GM12878 (cell line): Measurements from ENCODE around the gene SAPCD2. TPM values are rescaled to one million over a fixed set of nuclear protein-coding genes. Genes with fewer than 3 reads are reported as not detected.

Source experiments
- ASH2L ChIP-seq: fragments of 300-600, 200-600 bp; sonication (generic); IDR thresholded peaks from 2 replicates; pipeline ENCODE4 v1.6.1; 2017; ENCODE audit warnings: low read depth, mild to moderate bottlenecking, borderline replicate concordance
- BRCA1 ChIP-seq: IDR thresholded peaks from 2 replicates; pipeline ENCODE4 v1.6.1; 2011; ENCODE audit warnings: low read depth, low read length, improper control_type of control experiment
- CEBPB ChIP-seq, 2 experiments: fragments of 150-350 bp in 1 of 2; IDR thresholded peaks; 2 replicates each; pipeline ENCODE4 v1.6.1; 2012 to 2014; ENCODE audit warnings: low read depth in 2 of 2, low read length in 2 of 2, borderline replicate concordance in 1 of 2, inconsistent platforms in 1 of 2
- DPF2 ChIP-seq: fragments of 450-650 bp; IDR thresholded peaks from 2 replicates; pipeline ENCODE4 v1.6.1; 2017; ENCODE audit warnings: mild to moderate bottlenecking
- IKZF1 ChIP-seq: fragments of 450-650 bp; conservative IDR thresholded peaks from 2 replicates; pipeline ENCODE4 v1.6.1; 2017; ENCODE audit warnings: antibody characterized with exemption, mild to moderate bottlenecking
- IKZF2 ChIP-seq, 2 experiments: fragments of 450-650 bp; IDR thresholded peaks; 2 replicates each; pipeline ENCODE4 v1.6.1; 2017; ENCODE audit warnings: mild to moderate bottlenecking in 2 of 2, moderate library complexity in 2 of 2
- IRF4 ChIP-seq: IDR thresholded peaks from 2 replicates; pipeline ENCODE4 v1.6.1; 2011; ENCODE audit warnings: low read depth, low read length
- MEF2B ChIP-seq: fragments of 450-650 bp; IDR thresholded peaks from 2 replicates; pipeline ENCODE4 v1.6.1; 2018; ENCODE audit warnings: mild to moderate bottlenecking, moderate library complexity; ENCODE audit not compliant: partially characterized antibody, poor library complexity, severe bottlenecking
- NBN ChIP-seq: fragments of 450-650 bp; IDR thresholded peaks from 2 replicates; pipeline ENCODE4 v1.6.1; 2016
- RCOR1 ChIP-seq: conservative IDR thresholded peaks from 2 replicates; pipeline ENCODE4 v1.6.1; 2012; ENCODE audit warnings: low read depth, low read length, improper control_type of control experiment
- RFX5 ChIP-seq: IDR thresholded peaks from 2 replicates; pipeline ENCODE4 v1.6.1; 2011; ENCODE audit warnings: low read depth, low read length, improper control_type of control experiment
- SIX5 ChIP-seq: IDR thresholded peaks from 2 replicates; pipeline ENCODE4 v1.6.1; 2011; ENCODE audit warnings: mild to moderate bottlenecking, low read depth, low read length, moderate library complexity; ENCODE audit not compliant: severe bottlenecking
- SMAD1 ChIP-seq: fragments of 450-650 bp; IDR thresholded peaks from 2 replicates; pipeline ENCODE4 v1.6.1; 2018; ENCODE audit warnings: mild to moderate bottlenecking, low read depth; ENCODE audit not compliant: partially characterized antibody
- SMAD5 ChIP-seq: IDR thresholded peaks from 2 replicates; pipeline ENCODE4 v1.6.1; 2016; ENCODE audit warnings: antibody characterized with exemption, low read depth
- SMC3 ChIP-seq: IDR thresholded peaks from 2 replicates; pipeline ENCODE4 v1.6.1; 2011; ENCODE audit warnings: low read length, improper control_type of control experiment, borderline replicate concordance
- SPI1 ChIP-seq: IDR thresholded peaks from 2 replicates; pipeline ENCODE4 v1.6.1; 2011; ENCODE audit warnings: low read depth, mild to moderate bottlenecking, low read length, moderate library complexity, borderline replicate concordance; ENCODE audit not compliant: insufficient read depth
- TBL1XR1 ChIP-seq: IDR thresholded peaks from 2 replicates; pipeline ENCODE4 v1.6.1; 2012; ENCODE audit warnings: low read depth, low read length, improper control_type of control experiment
- TCF3 ChIP-seq: IDR thresholded peaks from 2 replicates; pipeline ENCODE4 v1.6.1; 2012; ENCODE audit warnings: low read depth, mild to moderate bottlenecking, low read length, borderline replicate concordance; ENCODE audit not compliant: insufficient read depth
- WRNIP1 ChIP-seq: IDR thresholded peaks from 2 replicates; pipeline ENCODE4 v1.6.1; 2011; ENCODE audit warnings: low read depth, low read length, improper control_type of control experiment, borderline replicate concordance
- ZNF217 ChIP-seq: fragments of 450-650 bp; IDR thresholded peaks from 2 replicates; pipeline ENCODE4 v1.6.1; 2017; ENCODE audit warnings: antibody characterized with exemption, mild to moderate bottlenecking
- ZNF24 ChIP-seq: fragments of 450-650 bp; IDR thresholded peaks from 2 replicates; pipeline ENCODE4 v1.6.1; 2017; ENCODE audit warnings: antibody characterized with exemption, mild to moderate bottlenecking
- polyA plus RNA-seq, 11 experiments: library from polyadenylated mRNA; depleted of rRNA in 4 of 11; unstranded in 6 of 11; stranded (reverse) in 5 of 11; fragments of >200 nt; fragmentation: Nextera tagmentation in 4 of 11; fragmentation: Illumina TruSeq in 1 of 11; extraction: Ambion mirVana in 4 of 11; extraction: Trizol in 1 of 11; gene quantifications; 1 replicate in 1 of 11; 2 replicates in 10 of 11; pipeline versions ENCODE4 v1.2.1 to v1.2.3, GENCODE V29; 2011 to 2016; ENCODE audit warnings: inconsistent platforms in 2 of 11, missing spikeins in 2 of 11, low read depth in 1 of 11
- total RNA-seq, 4 experiments: library from RNA; depleted of rRNA in 3 of 4; stranded (reverse); fragments of >200 nt in 3 of 4; fragmentation: Illumina TruSeq in 1 of 4; extraction: Trizol in 1 of 4; gene quantifications; 2 replicates each; pipeline versions ENCODE4 v1.2.1 to v1.2.3, GENCODE V29; 2013 to 2021
- TF ChIP-seq, protein P1 (sequence below): fragments of 450-650 bp; IDR thresholded peaks from 2 replicates; pipeline ENCODE4 v1.6.1; 2017; ENCODE audit warnings: mild to moderate bottlenecking, moderate library complexity
- TF ChIP-seq, protein P2 (sequence below): IDR thresholded peaks from 2 replicates; pipeline ENCODE4 v1.6.1; 2012; ENCODE audit warnings: low read length, inconsistent platforms
- TF ChIP-seq, protein P3 (sequence below): IDR thresholded peaks from 2 replicates; pipeline ENCODE4 v1.6.1; 2011; ENCODE audit warnings: low read depth, low read length, improper control_type of control experiment, borderline replicate concordance
- TF ChIP-seq, protein P4 (sequence below): IDR thresholded peaks from 2 replicates; pipeline ENCODE4 v1.6.1; 2012; ENCODE audit warnings: low read depth, low read length, improper control_type of control experiment

Gene SAPCD2
- total and polyA plus RNA-seq, 10 of the 15 experiments (the other 5 are each of a cell fraction or from before 2014, with no cell fraction given) = 1.6 to 35.2 (median 7.2) TPM

DNA sequence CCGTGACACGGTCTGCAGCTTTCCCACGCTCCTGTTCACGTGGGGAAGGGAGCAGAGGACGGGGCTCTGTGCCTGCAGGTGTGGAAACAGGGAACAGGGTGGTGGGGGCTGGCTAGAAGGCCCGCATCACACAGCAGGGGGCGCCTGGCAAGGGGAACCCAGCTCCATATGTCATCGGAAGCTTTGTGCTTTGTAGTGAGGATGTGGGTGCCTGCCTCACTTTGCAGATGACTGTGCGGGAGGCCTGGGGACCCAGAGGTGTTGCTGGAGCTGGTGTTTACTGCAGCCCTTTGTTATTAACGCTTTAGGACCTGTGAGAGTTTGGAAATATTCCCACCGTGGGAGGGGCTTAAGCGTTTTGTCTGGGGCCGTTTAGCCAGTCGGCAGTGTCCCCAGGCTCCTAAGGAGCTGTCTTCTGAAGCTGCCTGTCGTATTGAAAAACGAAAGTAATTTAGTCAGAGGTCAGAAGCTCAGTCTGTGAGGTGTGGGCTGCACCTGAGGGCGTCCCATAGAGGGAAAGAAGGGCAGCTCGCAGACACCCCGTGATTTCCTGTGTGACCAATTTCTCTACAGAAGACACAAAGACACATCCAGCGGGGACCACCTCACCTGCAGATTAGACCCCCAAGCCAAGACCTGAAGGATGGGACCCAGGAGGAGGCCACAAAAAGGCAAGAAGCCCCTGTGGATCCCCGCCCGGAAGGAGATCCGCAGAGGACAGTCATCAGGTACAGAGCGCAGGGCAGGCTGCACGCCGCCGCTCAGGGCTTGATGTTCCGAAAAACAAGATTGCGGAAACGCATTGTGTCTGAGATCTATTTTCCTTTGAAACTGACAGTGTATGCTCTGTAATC, 25.5 kb upstream of the SAPCD2 start (continued):
- TF ChIP-seq, protein P1, sequence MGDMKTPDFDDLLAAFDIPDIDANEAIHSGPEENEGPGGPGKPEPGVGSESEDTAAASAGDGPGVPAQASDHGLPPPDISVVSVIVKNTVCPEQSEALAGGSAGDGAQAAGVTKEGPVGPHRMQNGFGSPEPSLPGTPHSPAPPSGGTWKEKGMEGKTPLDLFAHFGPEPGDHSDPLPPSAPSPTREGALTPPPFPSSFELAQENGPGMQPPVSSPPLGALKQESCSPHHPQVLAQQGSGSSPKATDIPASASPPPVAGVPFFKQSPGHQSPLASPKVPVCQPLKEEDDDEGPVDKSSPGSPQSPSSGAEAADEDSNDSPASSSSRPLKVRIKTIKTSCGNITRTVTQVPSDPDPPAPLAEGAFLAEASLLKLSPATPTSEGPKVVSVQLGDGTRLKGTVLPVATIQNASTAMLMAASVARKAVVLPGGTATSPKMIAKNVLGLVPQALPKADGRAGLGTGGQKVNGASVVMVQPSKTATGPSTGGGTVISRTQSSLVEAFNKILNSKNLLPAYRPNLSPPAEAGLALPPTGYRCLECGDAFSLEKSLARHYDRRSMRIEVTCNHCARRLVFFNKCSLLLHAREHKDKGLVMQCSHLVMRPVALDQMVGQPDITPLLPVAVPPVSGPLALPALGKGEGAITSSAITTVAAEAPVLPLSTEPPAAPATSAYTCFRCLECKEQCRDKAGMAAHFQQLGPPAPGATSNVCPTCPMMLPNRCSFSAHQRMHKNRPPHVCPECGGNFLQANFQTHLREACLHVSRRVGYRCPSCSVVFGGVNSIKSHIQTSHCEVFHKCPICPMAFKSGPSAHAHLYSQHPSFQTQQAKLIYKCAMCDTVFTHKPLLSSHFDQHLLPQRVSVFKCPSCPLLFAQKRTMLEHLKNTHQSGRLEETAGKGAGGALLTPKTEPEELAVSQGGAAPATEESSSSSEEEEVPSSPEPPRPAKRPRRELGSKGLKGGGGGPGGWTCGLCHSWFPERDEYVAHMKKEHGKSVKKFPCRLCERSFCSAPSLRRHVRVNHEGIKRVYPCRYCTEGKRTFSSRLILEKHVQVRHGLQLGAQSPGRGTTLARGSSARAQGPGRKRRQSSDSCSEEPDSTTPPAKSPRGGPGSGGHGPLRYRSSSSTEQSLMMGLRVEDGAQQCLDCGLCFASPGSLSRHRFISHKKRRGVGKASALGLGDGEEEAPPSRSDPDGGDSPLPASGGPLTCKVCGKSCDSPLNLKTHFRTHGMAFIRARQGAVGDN = no peak
- TF ChIP-seq BRCA1 (no peak), CEBPB (IDR thresholded peaks at IDR 0.05; ENCODE audit: borderline replicate concordance in 1 of 2, low read depth in 2 of 2, low read length in 2 of 2) (no peak), RFX5 (no peak), TBL1XR1 (0 out of 2 replicates have a peak, but pooled peaks have one; percentile 64), SMC3 (peak; percentile 55), TCF3 (0 out of 2 replicates have a peak, but pooled peaks have one; percentile 73), ZNF24 (no peak), DPF2 (peak; percentile 83), IKZF2 (IDR thresholded peaks at IDR 0.05) (peak; percentile 71), NBN (peak; percentile 95), SIX5 (no peak), IRF4 (peak; percentile 75), ZNF217 (no peak), MEF2B (peak; percentile 60), IKZF1 (peak; percentile 91), RCOR1 (0 out of 2 replicates have a peak, but pooled peaks have one; percentile 77), SPI1 (peak; percentile 70; the same call in 1 of the 2 replicates), SMAD1 (no peak), SMAD5 (no peak), ASH2L (no peak), WRNIP1 (0 out of 2 replicates have a peak, but pooled peaks have one; percentile 78)
- TF ChIP-seq, protein P2, sequence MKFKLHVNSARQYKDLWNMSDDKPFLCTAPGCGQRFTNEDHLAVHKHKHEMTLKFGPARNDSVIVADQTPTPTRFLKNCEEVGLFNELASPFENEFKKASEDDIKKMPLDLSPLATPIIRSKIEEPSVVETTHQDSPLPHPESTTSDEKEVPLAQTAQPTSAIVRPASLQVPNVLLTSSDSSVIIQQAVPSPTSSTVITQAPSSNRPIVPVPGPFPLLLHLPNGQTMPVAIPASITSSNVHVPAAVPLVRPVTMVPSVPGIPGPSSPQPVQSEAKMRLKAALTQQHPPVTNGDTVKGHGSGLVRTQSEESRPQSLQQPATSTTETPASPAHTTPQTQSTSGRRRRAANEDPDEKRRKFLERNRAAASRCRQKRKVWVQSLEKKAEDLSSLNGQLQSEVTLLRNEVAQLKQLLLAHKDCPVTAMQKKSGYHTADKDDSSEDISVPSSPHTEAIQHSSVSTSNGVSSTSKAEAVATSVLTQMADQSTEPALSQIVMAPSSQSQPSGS = no peak; the same call in 1 of the 2 replicates
- TF ChIP-seq, protein P3, sequence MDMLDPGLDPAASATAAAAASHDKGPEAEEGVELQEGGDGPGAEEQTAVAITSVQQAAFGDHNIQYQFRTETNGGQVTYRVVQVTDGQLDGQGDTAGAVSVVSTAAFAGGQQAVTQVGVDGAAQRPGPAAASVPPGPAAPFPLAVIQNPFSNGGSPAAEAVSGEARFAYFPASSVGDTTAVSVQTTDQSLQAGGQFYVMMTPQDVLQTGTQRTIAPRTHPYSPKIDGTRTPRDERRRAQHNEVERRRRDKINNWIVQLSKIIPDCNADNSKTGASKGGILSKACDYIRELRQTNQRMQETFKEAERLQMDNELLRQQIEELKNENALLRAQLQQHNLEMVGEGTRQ = no peak
- TF ChIP-seq, protein P4, sequence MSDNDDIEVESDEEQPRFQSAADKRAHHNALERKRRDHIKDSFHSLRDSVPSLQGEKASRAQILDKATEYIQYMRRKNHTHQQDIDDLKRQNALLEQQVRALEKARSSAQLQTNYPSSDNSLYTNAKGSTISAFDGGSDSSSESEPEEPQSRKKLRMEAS = no peak
